ENCODE measurements around the gene GREB1.

GREB1 gene

DNA sequence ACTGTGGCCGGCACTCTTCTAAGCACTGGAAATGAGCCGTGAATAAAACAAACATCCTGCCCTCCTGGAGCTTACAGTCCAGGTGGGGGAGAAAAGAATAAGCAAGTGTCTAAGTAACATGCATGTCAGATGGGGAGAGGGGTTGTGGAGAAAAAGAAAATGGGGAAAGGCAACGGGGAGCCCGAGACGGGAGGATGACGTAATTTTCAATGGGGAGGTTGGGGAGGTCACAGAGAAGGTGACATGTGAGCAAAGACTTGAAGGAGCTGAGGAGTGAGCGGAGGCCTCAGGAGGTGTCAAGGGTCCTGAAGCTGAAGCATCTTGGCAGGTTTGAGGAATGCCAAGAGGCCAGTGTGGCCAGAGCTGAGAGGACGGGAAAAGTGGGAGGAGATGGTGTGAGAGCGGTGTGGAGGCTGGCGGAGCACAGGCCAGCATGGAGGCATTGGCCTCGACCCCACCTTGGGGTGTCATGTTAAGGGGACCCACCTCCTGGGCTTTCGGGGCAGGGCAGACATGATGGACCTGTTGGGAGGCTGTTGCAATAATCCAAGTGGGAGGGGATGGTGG is 151.1 kb downstream of the GREB1 start:
- H3K27ac Mint-ChIP-seq: no peak overlapping the region
- no peaks in the 10 kb centered on the region for H3K9me3 Mint-ChIP-seq
- peaks cover 16% of the 10 kb centered on the region for H3K4me1 Mint-ChIP-seq
- no peak overlapping the region for H3K4me3 Mint-ChIP-seq
- peaks cover 1% of the 10 kb centered on the region for H3K27me3 Mint-ChIP-seq
- H3K36me3 Mint-ChIP-seq: no peaks in the 10 kb centered on the region

DNA sequence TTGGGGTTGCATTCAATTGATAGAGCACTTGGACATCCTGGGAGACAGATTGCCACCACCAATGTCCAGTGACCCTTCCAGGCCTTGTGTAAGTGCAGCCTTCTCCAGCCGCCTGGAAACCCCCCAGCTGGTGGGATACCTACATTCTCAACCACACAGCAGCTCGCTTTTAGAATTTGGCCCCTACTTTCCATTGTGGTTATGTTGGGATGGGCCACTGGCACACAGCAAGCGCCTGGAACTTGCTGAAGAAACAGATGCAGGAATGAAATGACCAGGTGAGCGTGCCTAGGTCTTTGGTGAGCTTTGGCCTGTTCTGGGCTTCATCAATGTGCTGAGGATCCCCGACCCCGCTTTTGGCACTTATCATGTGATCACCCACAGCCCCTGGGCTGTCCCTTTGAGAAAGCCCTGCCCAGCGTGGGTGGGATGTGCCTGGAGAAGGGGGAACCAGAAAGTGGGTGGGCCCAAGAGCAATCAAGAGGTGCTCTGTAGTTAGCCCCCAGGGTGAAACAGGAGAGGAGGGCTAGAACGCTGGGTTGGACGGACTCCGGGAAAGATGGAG is 152.1 kb downstream of the GREB1 start:
- Mint-ChIP-seq H3K27ac (no peak overlapping the region), H3K4me3 (no peak overlapping the region), H3K9me3 (no peaks in the 10 kb centered on the region), H3K4me1 (peaks cover 16% of the 10 kb centered on the region), H3K27me3 (peaks cover 1% of the 10 kb centered on the region), H3K36me3 (no peaks in the 10 kb centered on the region)

DNA sequence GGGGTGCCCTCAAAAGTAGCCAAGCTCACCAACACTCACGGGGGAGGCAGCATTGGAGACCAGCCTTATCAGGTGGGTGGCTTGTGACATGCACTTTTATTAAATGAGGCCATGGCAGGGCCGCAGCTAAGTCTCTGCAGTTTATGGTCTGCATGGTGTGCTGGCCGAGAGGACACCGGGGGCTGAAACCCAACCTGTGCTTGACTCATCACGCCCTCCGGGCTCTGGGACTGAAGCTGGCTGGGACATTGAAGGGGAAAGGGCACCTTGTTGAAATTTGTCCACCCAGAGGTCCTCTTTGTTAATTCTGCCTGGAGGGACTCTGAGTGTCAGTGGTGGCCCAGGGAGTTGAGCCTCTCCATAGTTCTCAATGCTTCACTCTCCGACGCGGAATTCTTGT is 153.9 kb downstream of the GREB1 start:
- Mint-ChIP-seq H3K27ac (no peak overlapping the region), H3K36me3 (no peaks in the 10 kb centered on the region), H3K27me3 (peaks cover 1% of the 10 kb centered on the region), H3K4me3 (no peak overlapping the region), H3K9me3 (no peaks in the 10 kb centered on the region), H3K4me1 (peaks cover 10% of the 10 kb centered on the region)

DNA sequence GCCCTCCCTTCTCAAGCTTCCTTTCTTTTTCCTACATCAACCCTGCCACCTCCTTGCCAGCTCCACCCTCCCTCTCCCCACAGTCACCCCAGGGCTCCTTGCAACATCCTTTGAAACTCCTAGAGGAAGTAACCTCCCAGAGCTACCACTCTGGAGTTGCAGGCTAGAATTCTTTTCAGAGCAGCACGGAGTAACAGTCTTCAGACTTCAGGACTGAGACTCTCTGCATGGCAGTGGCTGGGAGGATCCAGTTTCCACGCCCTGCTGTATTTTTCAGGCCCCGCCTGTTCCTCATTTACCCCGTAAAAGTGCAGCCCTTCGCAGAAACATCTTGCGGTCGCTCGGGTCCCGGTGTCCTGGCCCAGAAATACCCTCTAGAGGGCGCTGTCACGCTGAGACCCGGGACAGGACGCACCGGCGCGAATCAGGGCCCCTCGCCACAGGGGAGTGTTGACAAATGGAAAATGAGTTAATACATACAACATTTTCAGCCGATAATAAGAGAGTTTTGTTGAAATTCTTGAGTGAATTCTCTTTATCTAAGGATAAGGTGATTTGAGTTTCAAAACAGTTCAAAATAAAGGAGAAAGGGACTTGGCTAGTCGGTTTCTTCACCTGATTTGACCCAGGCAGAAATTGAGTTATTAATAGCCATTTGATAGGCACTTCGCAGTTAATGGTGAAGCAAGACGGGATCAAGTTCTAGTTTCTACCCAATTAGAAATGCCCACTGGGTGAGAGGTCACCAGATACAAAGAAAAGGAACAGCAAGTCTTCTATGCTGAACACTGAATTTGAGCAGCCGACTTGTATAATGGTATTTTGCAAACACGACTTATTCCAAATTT is 154.6 kb downstream of the GREB1 start:
- H3K9me3 Mint-ChIP-seq: no peaks in the 10 kb centered on the region
- peaks cover 1% of the 10 kb centered on the region for H3K27me3 Mint-ChIP-seq
- peak overlapping the region; percentile 23 for H3K27ac Mint-ChIP-seq
- H3K4me1 Mint-ChIP-seq: peaks cover 14% of the 10 kb centered on the region
- H3K4me3 Mint-ChIP-seq: peak overlapping the region; percentile 62
- H3K36me3 Mint-ChIP-seq: no peaks in the 10 kb centered on the region

DNA sequence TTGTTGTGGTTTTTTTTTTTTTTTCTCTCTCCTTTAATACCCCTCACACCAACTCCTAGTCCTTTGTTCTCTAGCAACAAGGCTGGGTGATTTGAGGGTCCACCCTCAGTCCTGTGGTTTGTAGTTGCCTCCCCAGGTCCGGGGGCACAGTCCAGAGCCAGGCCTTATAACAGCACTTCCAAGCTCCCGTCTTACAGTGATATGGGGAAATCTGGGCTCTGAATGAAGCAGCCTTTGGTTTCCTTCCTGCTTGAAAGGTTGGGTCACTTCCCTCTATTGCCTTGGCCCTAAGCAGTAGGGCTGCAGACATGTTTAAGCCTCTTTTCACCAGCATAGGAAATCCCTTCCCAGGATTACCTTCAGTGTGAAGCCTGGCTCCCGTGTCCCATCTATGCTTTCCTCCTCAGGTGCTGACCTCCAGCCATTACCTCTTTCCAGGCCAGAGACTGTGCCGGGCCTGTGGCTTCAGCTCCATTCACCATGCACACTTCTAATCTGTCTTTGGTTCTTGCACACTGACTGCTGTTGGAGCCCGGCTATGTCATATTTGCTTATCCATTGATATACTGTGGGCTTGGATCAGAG is 157.3 kb downstream of the GREB1 start:
- no peaks in the 10 kb centered on the region for H3K36me3 Mint-ChIP-seq
- no peak overlapping the region for H3K27ac Mint-ChIP-seq
- no peaks in the 10 kb centered on the region for H3K9me3 Mint-ChIP-seq

More for the DNA sequence above, 157.3 kb downstream of the GREB1 start:
- Mint-ChIP-seq H3K27me3 (no peaks in the 10 kb centered on the region), H3K4me1 (peaks cover 14% of the 10 kb centered on the region), H3K4me3 (no peak overlapping the region)
